Measurements from ENCODE around the gene STUM. TPM values are rescaled to one million over a fixed set of nuclear protein-coding genes. Genes with fewer than 3 reads are reported as not detected.

The STUM gene
- total RNA-seq, 1 donor from 2014 or later: 0.09 TPM

GRCh38 chr1:226632922-226633351 is 84.4 kb downstream of the STUM start:
- Mint-ChIP-seq H3K36me3 (peaks cover 3% of the 10 kb centered on the region), H3K27ac (no peak overlapping the region), H3K9me3 (no peaks in the 10 kb centered on the region), H3K4me1 (no peaks in the 10 kb centered on the region), H3K4me3 (no peak overlapping the region), H3K27me3 (ENCODE audit: low read depth) (no peaks in the 10 kb centered on the region)
- no peak for DNase-seq (ENCODE audit: low spot score in 2 of 2, unreplicated experiment in 2 of 2)
- TF ChIP-seq CTCF (IDR thresholded peaks at IDR 0.05; ENCODE audit: unreplicated experiment): no peak

- Mint-ChIP-seq H3K36me3 (peaks cover 6% of the 10 kb centered on the region), H3K9me3 (no peaks in the 10 kb centered on the region), H3K27me3 (ENCODE audit: low read depth) (no peaks in the 10 kb centered on the region), H3K4me3 (no peak overlapping the region), H3K27ac (no peak overlapping the region), H3K4me1 (no peaks in the 10 kb centered on the region)
- no peak for DNase-seq (ENCODE audit: low spot score in 2 of 2, unreplicated experiment in 2 of 2)
- no peak for TF ChIP-seq CTCF (IDR thresholded peaks at IDR 0.05; ENCODE audit: unreplicated experiment)
Measured at GRCh38 chr1:226633541-226634165, 85.1 kb downstream of the STUM start.

GRCh38 chr1:226634166-226634588 is 85.6 kb downstream of the STUM start:
- Mint-ChIP-seq H3K27ac (no peak overlapping the region), H3K9me3 (no peaks in the 10 kb centered on the region), H3K27me3 (ENCODE audit: low read depth) (no peaks in the 10 kb centered on the region), H3K4me1 (no peaks in the 10 kb centered on the region), H3K4me3 (no peak overlapping the region), H3K36me3 (peaks cover 6% of the 10 kb centered on the region)
- DNase-seq (ENCODE audit: low spot score in 2 of 2, unreplicated experiment in 2 of 2): peak; percentile 69 to 89
- peak; percentile 96 for TF ChIP-seq CTCF (IDR thresholded peaks at IDR 0.05; ENCODE audit: unreplicated experiment)

GRCh38 chr1:226634611-226635246 is 86.2 kb downstream of the STUM start:
- no peak overlapping the region for H3K4me3 Mint-ChIP-seq
- H3K27me3 Mint-ChIP-seq (ENCODE audit: low read depth): no peaks in the 10 kb centered on the region
- no peak overlapping the region for H3K27ac Mint-ChIP-seq
- H3K9me3 Mint-ChIP-seq: no peaks in the 10 kb centered on the region
- no peaks in the 10 kb centered on the region for H3K4me1 Mint-ChIP-seq
- no peak for DNase-seq (ENCODE audit: low spot score in 2 of 2, unreplicated experiment in 2 of 2)
- peaks cover 4% of the 10 kb centered on the region for H3K36me3 Mint-ChIP-seq
- TF ChIP-seq CTCF (IDR thresholded peaks at IDR 0.05; ENCODE audit: unreplicated experiment): no peak

GRCh38 chr1:226635456-226635941 is 86.9 kb downstream of the STUM start:
- no peaks in the 10 kb centered on the region for H3K9me3 Mint-ChIP-seq
- H3K27ac Mint-ChIP-seq: no peak overlapping the region
- DNase-seq (ENCODE audit: low spot score in 2 of 2, unreplicated experiment in 2 of 2): no peak
- H3K4me3 Mint-ChIP-seq: no peak overlapping the region
- peaks cover 4% of the 10 kb centered on the region for H3K36me3 Mint-ChIP-seq
- H3K27me3 Mint-ChIP-seq (ENCODE audit: low read depth): no peaks in the 10 kb centered on the region
- no peak for TF ChIP-seq CTCF (IDR thresholded peaks at IDR 0.05; ENCODE audit: unreplicated experiment)
- no peaks in the 10 kb centered on the region for H3K4me1 Mint-ChIP-seq
